ENCODE results near the gene MAP3K19. TPM values are rescaled to one million over a fixed set of nuclear protein-coding genes. Genes with fewer than 3 reads are reported as not detected.
A peak's percentile ranks its signal among the peaks of the same experiment; 100 is the strongest.
"Not testable (repeated sequence)": the region's sequence is repeated elsewhere in the genome, so short reads cannot be mapped to it uniquely, and the experiment has no call there.

The MAP3K19 gene
- total RNA-seq, 1 donor from 2014 or later = not detected

- no peaks in the 10 kb centered on the region for H3K36me3 ChIP-seq
- H3K27ac ChIP-seq (replicated peaks) = peak overlapping the region; percentile 71
- DNase-seq = no peak
- H3K4me1 ChIP-seq = peaks cover 61% of the 10 kb centered on the region
- intact Hi-C loops (cut with micrococcal nuclease) = no loop called here
- no peaks in the 10 kb centered on the region for H3K9me3 ChIP-seq (replicated peaks)
- H3K27me3 ChIP-seq (ENCODE audit: low read depth) = no peaks in the 10 kb centered on the region
- no peak for TF ChIP-seq CTCF (IDR thresholded peaks at IDR 0.05; ENCODE audit: borderline replicate concordance)
- H3K4me3 ChIP-seq = peak overlapping the region; percentile 12
Measured at GRCh38 chr2:135050684-135051083, 3.4 kb upstream of the MAP3K19 start.

DNA sequence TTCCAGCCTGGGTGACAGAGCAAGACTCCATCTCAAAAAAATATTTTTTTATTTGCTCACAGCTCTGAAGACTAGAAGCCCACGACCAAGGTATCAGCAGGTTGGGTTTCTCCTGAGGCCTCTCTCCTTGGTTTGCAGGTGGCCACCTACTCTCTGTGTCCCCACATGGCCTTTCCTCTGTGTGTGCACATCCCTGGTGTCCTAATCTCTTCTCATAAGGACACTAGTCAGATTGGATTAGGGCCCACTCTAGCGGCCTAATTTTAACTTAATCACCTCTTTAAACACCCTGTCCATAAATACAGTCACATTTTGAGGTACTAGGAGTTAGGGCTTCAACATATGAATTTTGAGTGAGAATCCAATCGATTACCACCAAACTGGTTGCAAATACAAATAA lies 2.9 kb upstream of the MAP3K19 start:
- H3K9me3 ChIP-seq (replicated peaks) = no peaks in the 10 kb centered on the region
- intact Hi-C loops (cut with micrococcal nuclease) = no loop called here
- H3K27me3 ChIP-seq (ENCODE audit: low read depth) = no peaks in the 10 kb centered on the region
- TF ChIP-seq CTCF (IDR thresholded peaks at IDR 0.05; ENCODE audit: borderline replicate concordance) = no peak
- no peak overlapping the region for H3K4me3 ChIP-seq
- DNase-seq = no peak
- peak overlapping the region; percentile 71 for H3K27ac ChIP-seq (replicated peaks)
- no peaks in the 10 kb centered on the region for H3K36me3 ChIP-seq
- peaks cover 55% of the 10 kb centered on the region for H3K4me1 ChIP-seq

DNA sequence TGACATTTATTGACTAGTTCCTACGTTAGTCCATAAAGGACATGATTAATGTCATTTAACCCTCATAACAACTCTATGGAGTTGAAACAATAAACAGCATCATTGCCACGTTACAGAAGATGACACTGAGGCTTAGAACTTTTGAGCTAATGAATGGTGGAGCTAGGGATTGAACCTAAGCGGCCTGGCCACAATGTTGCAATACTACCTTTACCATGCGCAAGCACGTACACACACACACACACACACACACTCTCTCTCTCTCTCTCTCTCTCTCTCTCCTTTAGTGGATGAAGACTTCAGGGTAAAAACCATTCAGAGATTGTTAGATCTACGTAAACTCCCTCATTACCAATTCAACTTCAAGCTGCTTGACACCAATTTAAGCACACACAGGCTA lies 875 bp upstream of the MAP3K19 start:
- no peaks in the 10 kb centered on the region for H3K27me3 ChIP-seq (ENCODE audit: low read depth)
- intact Hi-C loops (cut with micrococcal nuclease) = no loop called here
- no peaks in the 10 kb centered on the region for H3K36me3 ChIP-seq
- H3K9me3 ChIP-seq (replicated peaks) = no peaks in the 10 kb centered on the region
- no peak for TF ChIP-seq CTCF (IDR thresholded peaks at IDR 0.05; ENCODE audit: borderline replicate concordance)
- no peak overlapping the region for H3K4me3 ChIP-seq
- peaks cover 35% of the 10 kb centered on the region for H3K4me1 ChIP-seq
- DNase-seq = no peak
- H3K27ac ChIP-seq (replicated peaks) = no peak overlapping the region

GRCh38 chr2:135043345-135043744 lies 3.9 kb downstream of the MAP3K19 start:
- Histone ChIP-seq H3K4me3 (no peak overlapping the region), H3K27ac (replicated peaks) (no peak overlapping the region), H3K27me3 (ENCODE audit: low read depth) (peaks cover 5% of the 10 kb centered on the region), H3K36me3 (no peaks in the 10 kb centered on the region), H3K9me3 (replicated peaks) (no peaks in the 10 kb centered on the region), H3K4me1 (peaks cover 5% of the 10 kb centered on the region)
- peak; percentile 44 for TF ChIP-seq CTCF (IDR thresholded peaks at IDR 0.05; ENCODE audit: borderline replicate concordance)
- no peak for DNase-seq
- intact Hi-C loops (cut with micrococcal nuclease) = no loop called here

- DNase-seq = no peak
- intact Hi-C loops (cut with micrococcal nuclease) = no loop called here
- no peak overlapping the region for H3K4me3 ChIP-seq
- H3K36me3 ChIP-seq = no peaks in the 10 kb centered on the region
- peaks cover 5% of the 10 kb centered on the region for H3K27me3 ChIP-seq (ENCODE audit: low read depth)
- no peaks in the 10 kb centered on the region for H3K4me1 ChIP-seq
- no peaks in the 10 kb centered on the region for H3K9me3 ChIP-seq (replicated peaks)
- no peak for TF ChIP-seq CTCF (IDR thresholded peaks at IDR 0.05; ENCODE audit: borderline replicate concordance)
- H3K27ac ChIP-seq (replicated peaks) = no peak overlapping the region
Measured at GRCh38 chr2:135037831-135038230, 9.4 kb downstream of the MAP3K19 start.

DNA sequence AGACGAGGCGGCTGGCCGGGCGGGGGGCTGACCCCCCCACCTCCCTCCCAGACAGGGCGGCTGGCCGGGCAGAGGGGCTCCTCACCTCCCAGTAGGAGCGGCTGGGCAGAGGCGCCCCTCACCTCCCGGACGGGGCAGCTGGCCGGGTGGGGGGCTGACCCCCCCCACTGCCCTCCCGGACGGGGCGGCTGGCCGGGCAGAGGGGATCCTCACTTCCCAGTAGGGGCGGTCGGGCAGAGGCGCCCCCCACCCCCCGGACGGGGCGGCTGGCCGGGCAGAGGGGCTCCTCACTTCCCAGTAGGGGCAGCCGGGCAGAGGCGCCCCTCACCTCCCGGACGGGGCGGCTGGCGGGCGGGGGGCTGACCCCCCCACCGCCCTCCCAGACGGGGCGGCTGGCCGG lies 14.0 kb downstream of the MAP3K19 start:
- H3K36me3 ChIP-seq; H3K4me1 ChIP-seq; DNase-seq; H3K27ac ChIP-seq (replicated peaks); H3K27me3 ChIP-seq (ENCODE audit: low read depth); H3K9me3 ChIP-seq (replicated peaks); intact Hi-C loops (cut with micrococcal nuclease); H3K4me3 ChIP-seq: not testable (repeated sequence)
